SIG-M5 treated with dmso at 0.1 percent for 504 hours (cell line): ENCODE results near the gene SPDYE17.
"Not testable (repeated sequence)": the region's sequence is repeated elsewhere in the genome, so short reads cannot be mapped to it uniquely, and the experiment has no call there.

Experiments
- DNase-seq: peaks from one replicate; lab custom pipeline; 2025; ENCODE audit not compliant: unreplicated experiment; lab: John Stamatoyannopoulos, UW

Gene SPDYE17

GRCh38 chr7:76972391-76972790 lies 59.8 kb downstream of the SPDYE17 start:
- DNase-seq = not testable (repeated sequence)
